Neural progenitor cell (in vitro differentiated cells): ENCODE results near the gene TCEAL8. TPM values are rescaled to one million over a fixed set of nuclear protein-coding genes. Genes with fewer than 3 reads are reported as not detected.

Experiments used
- DNase-seq: peaks from one replicate; pipeline ENCODE4 v3.0.0-alpha.2; 2016; ENCODE audit warnings: low spot score
- H2AFZ ChIP-seq: fragments of 200-600 bp; sonication (generic); replicated peaks from 2 replicates; pipeline ENCODE4 v1.6.1; 2016; ENCODE audit warnings: antibody characterized with exemption
- H3F3A ChIP-seq: fragments of 200-600 bp; sonication (generic); 2 replicates; pipeline ENCODE4 v1.6.1; 2016; ENCODE audit warnings: antibody characterized with exemption, low read depth
- H3K27ac ChIP-seq: fragments of 200-600 bp; sonication (generic); 2 replicates; pipeline ENCODE4 v1.5.1; 2016; ENCODE audit warnings: mild to moderate bottlenecking
- H3K27me3 ChIP-seq: fragments of 200-600 bp; sonication (generic); 2 replicates; pipeline ENCODE4 v1.6.1; 2016; ENCODE audit warnings: mild to moderate bottlenecking, moderate library complexity
- H3K36me3 ChIP-seq: fragments of 200-600 bp; sonication (generic); 2 replicates; pipeline ENCODE4 v1.5.1; 2016
- H3K4me1 ChIP-seq: fragments of 200-600 bp; sonication (generic); 2 replicates; pipeline ENCODE4 v1.6.1; 2016; ENCODE audit warnings: mixed run types
- H3K4me2 ChIP-seq: fragments of 200-600 bp; sonication (generic); 2 replicates; pipeline ENCODE4 v1.6.1; 2016
- H3K4me3 ChIP-seq: fragments of 200-600 bp; sonication (generic); 2 replicates; pipeline ENCODE4 v1.5.1; 2016
- H3K79me2 ChIP-seq: fragments of 200-600 bp; sonication (generic); 2 replicates; pipeline ENCODE4 v1.6.1; 2016; ENCODE audit warnings: low read depth
- H3K9ac ChIP-seq: fragments of 200-600 bp; sonication (generic); 2 replicates; pipeline ENCODE4 v1.6.1; 2016
- H3K9me3 ChIP-seq: fragments of 200-600 bp; sonication (generic); 2 replicates; pipeline ENCODE4 v1.5.1; 2016; ENCODE audit warnings: low read depth
- H4K20me1 ChIP-seq: fragments of 200-600 bp; sonication (generic); 2 replicates; pipeline ENCODE4 v1.6.1; 2016; ENCODE audit warnings: low read depth
- H3K27ac Mint-ChIP-seq: 3 replicates; pipeline ENCODE4 v1.8.0; 2021; ENCODE audit warnings: mixed read lengths
- H3K27me3 Mint-ChIP-seq: 2 replicates; pipeline ENCODE4 v1.8.0; 2022; ENCODE audit warnings: low read depth, mild to moderate bottlenecking, inconsistent platforms, moderate library complexity, mixed read lengths; ENCODE audit not compliant: insufficient read depth
- H3K36me3 Mint-ChIP-seq: 3 replicates; pipeline ENCODE4 v1.8.0; 2021; ENCODE audit warnings: mixed read lengths
- H3K4me1 Mint-ChIP-seq: 3 replicates; pipeline ENCODE4 v1.8.0; 2021; ENCODE audit warnings: mixed read lengths
- H3K4me3 Mint-ChIP-seq: 3 replicates; pipeline ENCODE4 v1.8.0; 2021; ENCODE audit warnings: mild to moderate bottlenecking, moderate library complexity, mixed read lengths
- H3K9me3 Mint-ChIP-seq: 3 replicates; pipeline ENCODE4 v1.8.0; 2020; ENCODE audit warnings: mixed read lengths
- CTCF ChIP-seq: fragments of 200-600 bp; sonication (generic); IDR thresholded peaks from 2 replicates; pipeline ENCODE4 v1.5.1; 2017; ENCODE audit warnings: antibody characterized with exemption, mild to moderate bottlenecking
- EZH2 ChIP-seq: fragments of 200-600 bp; sonication (generic); IDR thresholded peaks from 2 replicates; pipeline ENCODE4 v1.6.1; 2017; ENCODE audit warnings: antibody characterized with exemption, mild to moderate bottlenecking, moderate library complexity
- EZH2phosphoT487 ChIP-seq: fragments of 200-600 bp; sonication (generic); IDR thresholded peaks from 2 replicates; pipeline ENCODE4 v1.6.1; 2017; ENCODE audit warnings: antibody characterized with exemption
- total RNA-seq: library from RNA; depleted of rRNA; stranded (reverse); fragments of >200 nt; gene quantifications from 2 replicates; pipeline ENCODE4 v1.2.3, GENCODE V29; 2015; ENCODE audit warnings: low replicate concordance

Gene TCEAL8
- total RNA-seq, 1 donor from 2014 or later: 160 TPM

GRCh38 chrX:103215425-103215991, 39.4 kb downstream of the TCEAL8 start:
- peaks cover 9% of the 10 kb centered on the region for H3K36me3 Mint-ChIP-seq
- peak overlapping the region; percentile 65 for H2AFZ ChIP-seq
- peaks cover 6% of the 10 kb centered on the region for H3K36me3 ChIP-seq
- DNase-seq: peak; percentile 66
- no peaks in the 10 kb centered on the region for H3K27me3 ChIP-seq
- H3K4me2 ChIP-seq: peak overlapping the region; percentile 72
- H3F3A ChIP-seq: peaks cover 9% of the 10 kb centered on the region
- peak overlapping the region; percentile 83 for H3K27ac ChIP-seq
- H4K20me1 ChIP-seq: no peaks in the 10 kb centered on the region
- TF ChIP-seq EZH2: no peak
- H3K79me2 ChIP-seq: peaks cover 8% of the 10 kb centered on the region
- peak overlapping the region; percentile 86 for H3K4me3 ChIP-seq
- H3K9me3 Mint-ChIP-seq: peaks cover 4% of the 10 kb centered on the region
- no peaks in the 10 kb centered on the region for H3K9me3 ChIP-seq
- H3K4me1 ChIP-seq: peaks cover 7% of the 10 kb centered on the region
- peak overlapping the region; percentile 87 for H3K4me3 Mint-ChIP-seq
- H3K4me1 Mint-ChIP-seq: peaks cover 9% of the 10 kb centered on the region
- peak overlapping the region; percentile 34 for H3K27ac Mint-ChIP-seq
- H3K27me3 Mint-ChIP-seq: no peaks in the 10 kb centered on the region
- H3K9ac ChIP-seq: peak overlapping the region; percentile 82

- H3K27ac Mint-ChIP-seq: peak within 1 kb of the TSS; percentile 96
- Histone ChIP-seq H4K20me1 (no peaks in the 10 kb centered on the region), H3F3A (peaks cover 9% of the 10 kb centered on the region), H3K4me2 (peak within 1 kb of the TSS; percentile 72), H2AFZ (peak within 1 kb of the TSS; percentile 65), H3K9me3 (no peaks in the 10 kb centered on the region), H3K4me1 (peaks cover 7% of the 10 kb centered on the region), H3K4me3 (peak within 1 kb of the TSS; percentile 86), H3K36me3 (peaks cover 6% of the 10 kb centered on the region), H3K27ac (peak within 1 kb of the TSS; percentile 83), H3K27me3 (no peaks in the 10 kb centered on the region), H3K79me2 (peaks cover 8% of the 10 kb centered on the region), H3K9ac (peak within 1 kb of the TSS; percentile 82)
- TF ChIP-seq EZH2phosphoT487: no peak
- no peak for TF ChIP-seq EZH2
- no peak for TF ChIP-seq CTCF
- DNase-seq: peak; percentile 91
- H3K9me3 Mint-ChIP-seq: peaks cover 4% of the 10 kb centered on the region
- peaks cover 9% of the 10 kb centered on the region for H3K4me1 Mint-ChIP-seq
- H3K4me3 Mint-ChIP-seq: peak within 1 kb of the TSS; percentile 87
- H3K36me3 Mint-ChIP-seq: peaks cover 9% of the 10 kb centered on the region
- no peaks in the 10 kb centered on the region for H3K27me3 Mint-ChIP-seq
Observed at GRCh38 chrX:103214870-103215424, 40.0 kb downstream of the TCEAL8 start, which contains the start of gene BEX4. Gene BEX4, plus strand, starts transcription at chrX:103215108. Its CDS starts 1,046 bp downstream, at chrX:103216154.

- H3K4me3 Mint-ChIP-seq: no peak overlapping the region
- TF ChIP-seq CTCF (no peak), EZH2phosphoT487 (no peak), EZH2 (no peak)
Observed at GRCh38 chrX:103212749-103213457, 42.1 kb downstream of the TCEAL8 start.

More at GRCh38 chrX:103212749-103213457, 42.1 kb downstream of the TCEAL8 start:
- Mint-ChIP-seq H3K27me3 (no peaks in the 10 kb centered on the region), H3K36me3 (peaks cover 9% of the 10 kb centered on the region), H3K4me1 (peaks cover 9% of the 10 kb centered on the region), H3K9me3 (peaks cover 4% of the 10 kb centered on the region), H3K27ac (no peak overlapping the region)
- Histone ChIP-seq H2AFZ (no peak overlapping the region), H3F3A (peaks cover 9% of the 10 kb centered on the region), H3K27ac (no peak overlapping the region), H3K4me1 (peaks cover 7% of the 10 kb centered on the region), H3K4me2 (no peak overlapping the region), H3K36me3 (peaks cover 6% of the 10 kb centered on the region), H4K20me1 (no peaks in the 10 kb centered on the region), H3K9me3 (no peaks in the 10 kb centered on the region), H3K27me3 (no peaks in the 10 kb centered on the region), H3K9ac (no peak overlapping the region), H3K79me2 (peaks cover 8% of the 10 kb centered on the region), H3K4me3 (no peak overlapping the region)
- DNase-seq: no peak
